GM11168 (cell line): ENCODE measurements around the gene UBR7.

ENCODE experiments used
- in situ Hi-C: fragments of 300-500 bp; cut with MboI; formaldehyde crosslinking; loops from one replicate; pipeline ENCODE4 v1.12.0; 2022; ENCODE audit warnings: low sequenced_read_pairs; ENCODE audit not compliant: unreplicated experiment

UBR7 gene

GRCh38 chr14:93245764-93246420 is 38.8 kb downstream of the UBR7 start:
- in situ Hi-C loops = no loop called here

DNA sequence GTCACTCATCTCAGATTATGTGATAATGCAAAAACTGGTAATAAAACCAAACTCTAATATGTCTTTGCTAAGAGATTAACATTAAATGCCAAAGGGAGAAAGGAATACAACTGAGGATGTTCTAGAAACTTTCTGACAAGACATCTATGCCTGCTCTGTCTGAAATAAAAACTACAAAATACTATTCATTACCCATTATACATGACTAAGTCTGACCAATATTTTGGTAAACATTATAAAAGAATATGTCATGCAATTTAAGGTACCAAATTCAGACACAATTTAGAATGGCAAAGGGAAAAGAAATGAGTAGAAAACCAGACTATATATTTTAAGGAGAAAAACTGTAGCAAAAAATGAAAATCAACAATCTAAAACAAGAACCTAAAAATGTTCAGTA is 39.5 kb downstream of the UBR7 start:
- in situ Hi-C loops = no loop called here

DNA sequence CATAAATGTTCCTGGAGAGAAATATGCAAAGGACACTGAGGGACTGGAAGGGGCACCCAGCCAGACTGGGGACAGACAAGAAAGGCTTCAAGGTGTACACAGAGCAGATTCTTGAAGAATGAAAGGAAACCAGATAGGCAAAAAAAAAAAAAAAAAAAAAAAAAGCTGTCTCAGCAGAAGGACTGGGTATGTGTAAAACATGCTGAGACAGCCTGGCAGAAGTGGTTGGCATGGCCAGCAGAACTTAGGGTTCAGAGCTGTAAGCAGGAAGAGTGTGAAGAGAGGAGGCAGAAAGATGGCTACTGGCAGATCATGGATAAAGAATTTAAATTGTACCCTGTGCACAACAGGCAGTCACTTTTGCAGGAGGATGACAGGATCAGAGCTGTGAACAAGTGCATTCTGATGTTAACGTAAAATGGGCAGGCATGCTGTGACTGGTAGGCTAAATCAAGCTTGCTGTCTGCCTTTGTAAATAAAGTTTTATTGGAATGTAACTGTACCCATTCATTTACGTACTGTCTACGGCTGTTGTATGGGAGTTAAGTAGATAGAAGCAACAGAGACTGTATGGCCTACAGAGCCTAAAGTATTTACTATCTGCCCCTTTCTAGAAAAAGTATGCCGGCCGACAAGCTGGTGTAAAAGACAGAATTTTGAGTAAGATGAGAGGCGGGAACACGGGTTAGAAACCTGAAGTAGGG is 42.2 kb downstream of the UBR7 start:
- in situ Hi-C loops = no loop called here

GRCh38 chr14:93262446-93262845 is 55.4 kb downstream of the UBR7 start:
- in situ Hi-C loops = no loop called here

DNA sequence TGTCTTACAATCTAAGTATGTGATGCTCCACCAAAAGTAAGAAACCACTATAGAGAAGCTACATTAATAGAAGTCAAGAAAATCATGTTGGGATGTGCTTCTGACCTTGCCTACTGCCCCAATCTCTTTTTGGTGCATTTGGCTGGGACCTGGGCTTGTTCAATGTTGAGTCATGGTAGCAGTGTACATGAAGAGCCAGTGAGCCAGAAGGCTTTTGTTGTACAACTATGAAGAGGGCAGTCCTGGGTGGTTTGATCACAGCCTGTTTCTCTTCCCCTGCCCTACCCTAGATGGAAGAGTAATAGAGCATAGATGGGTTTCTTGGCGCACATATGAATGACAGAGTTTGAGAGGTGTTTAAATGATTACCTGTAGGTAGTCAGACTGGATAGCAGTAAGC is 56.4 kb downstream of the UBR7 start:
- in situ Hi-C loops = no loop called here

DNA sequence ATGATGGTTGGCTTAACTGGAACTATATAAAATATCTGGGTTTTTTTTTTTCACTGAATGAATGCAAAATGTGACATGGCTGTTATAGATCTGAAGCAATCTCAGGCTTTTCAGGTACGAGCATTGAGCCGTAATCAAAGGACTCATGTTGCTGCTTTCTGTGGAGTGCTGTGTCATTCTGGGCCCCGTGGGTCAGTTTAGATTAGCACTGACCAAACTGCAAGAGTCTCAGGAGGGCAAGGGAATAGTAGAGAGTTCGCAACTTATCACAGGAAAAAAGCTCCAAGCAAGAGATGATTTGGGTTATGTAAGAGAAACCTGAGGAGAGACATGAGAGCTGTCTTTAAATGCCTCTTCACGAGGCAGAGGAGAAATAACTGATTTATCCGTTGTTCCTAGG is 59.1 kb downstream of the UBR7 start:
- in situ Hi-C loops = no loop called here

GRCh38 chr14:93267149-93267711 is 60.2 kb downstream of the UBR7 start:
- in situ Hi-C loops = no loop called here

- in situ Hi-C loops = no loop called here
These were observed 61.4 kb downstream of the UBR7 start for GRCh38 chr14:93268406-93268805.

DNA sequence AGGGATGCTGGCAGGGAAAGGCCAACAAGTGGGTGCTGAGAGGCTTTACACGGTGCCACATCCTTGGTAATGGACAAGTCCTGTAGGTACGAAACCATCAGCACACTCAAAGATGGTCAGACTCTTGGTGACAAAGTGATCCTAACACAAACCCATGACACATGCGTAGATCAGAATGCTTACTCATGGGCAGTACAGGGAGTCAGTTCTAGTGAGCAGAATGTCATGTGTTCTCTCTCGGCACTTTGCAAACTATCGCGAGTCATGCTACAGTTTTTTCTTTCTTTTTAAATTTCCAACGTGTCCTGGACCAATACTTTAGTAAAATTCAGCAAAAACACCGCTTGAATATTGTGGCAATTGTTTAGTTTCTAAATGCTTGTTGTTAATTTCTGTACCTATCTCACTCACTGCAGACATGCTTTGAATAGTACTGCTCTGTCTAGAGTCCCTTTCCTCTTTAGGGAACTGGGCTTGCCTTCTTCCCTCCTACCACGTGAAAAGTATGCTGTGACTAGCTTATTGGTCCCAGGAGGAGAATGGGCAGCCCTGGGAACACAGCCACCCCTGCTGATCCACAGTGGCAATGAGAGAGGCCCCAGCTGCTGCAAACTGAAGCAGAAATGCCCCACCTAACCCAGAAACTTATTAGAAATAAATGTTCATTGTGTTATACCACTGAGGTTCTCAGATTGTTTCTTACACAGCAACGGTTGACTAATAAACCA is 62.4 kb downstream of the UBR7 start:
- in situ Hi-C loops = no loop called here

DNA sequence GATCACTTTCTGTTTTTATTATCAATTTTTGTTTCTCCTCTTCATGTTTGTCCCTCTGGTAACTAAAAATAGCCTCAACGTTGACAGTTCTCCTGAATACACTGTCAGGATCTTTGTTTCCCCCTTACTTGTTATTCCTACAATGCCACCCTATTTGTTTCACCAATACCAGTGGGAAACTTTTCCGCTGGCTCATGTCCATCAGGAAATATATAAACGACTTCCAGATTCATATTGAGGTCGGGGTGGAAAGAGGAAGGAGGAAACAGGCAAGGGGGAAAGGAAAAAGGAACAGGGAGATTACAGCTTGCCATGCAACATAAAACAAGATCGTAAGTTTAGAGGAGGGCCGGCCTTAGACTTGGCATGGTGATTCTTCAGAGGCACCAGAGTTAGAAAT is 64.1 kb downstream of the UBR7 start:
- in situ Hi-C loops = no loop called here

DNA sequence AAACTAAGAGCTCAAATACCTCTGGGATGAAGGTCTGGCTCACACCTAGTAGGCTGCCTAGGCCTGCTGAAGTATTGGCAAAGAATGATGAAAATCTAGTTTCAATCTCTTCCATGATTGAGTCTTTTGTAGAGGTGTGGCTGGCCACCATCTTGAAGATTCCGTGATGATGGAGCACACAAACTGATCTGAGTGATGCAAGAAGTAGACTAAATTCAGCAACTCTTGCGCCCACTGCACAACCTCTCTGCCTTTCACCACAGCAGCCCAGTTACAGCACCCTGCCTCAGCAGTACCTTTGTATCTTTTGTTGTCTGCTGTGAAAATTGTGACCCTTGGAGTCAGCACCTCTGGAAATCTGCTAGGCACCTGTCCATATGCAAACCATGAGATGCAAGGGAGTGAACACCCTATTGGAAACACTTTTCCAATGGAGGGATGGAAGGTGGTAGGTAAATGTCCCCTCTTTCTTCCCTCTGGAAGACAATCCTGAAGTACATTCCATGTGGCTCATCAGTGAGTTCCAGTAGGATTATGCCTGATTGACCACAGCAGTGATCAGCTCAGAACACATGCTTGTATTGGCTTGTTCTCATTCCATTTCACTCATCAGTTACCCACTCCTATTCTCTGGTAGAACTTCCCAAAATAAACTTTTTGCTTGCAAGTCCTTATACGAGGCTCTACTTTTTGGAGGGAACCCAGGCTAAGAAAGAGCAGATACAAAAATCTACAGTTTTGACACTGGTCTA is 67.2 kb downstream of the UBR7 start:
- in situ Hi-C loops = no loop called here

DNA sequence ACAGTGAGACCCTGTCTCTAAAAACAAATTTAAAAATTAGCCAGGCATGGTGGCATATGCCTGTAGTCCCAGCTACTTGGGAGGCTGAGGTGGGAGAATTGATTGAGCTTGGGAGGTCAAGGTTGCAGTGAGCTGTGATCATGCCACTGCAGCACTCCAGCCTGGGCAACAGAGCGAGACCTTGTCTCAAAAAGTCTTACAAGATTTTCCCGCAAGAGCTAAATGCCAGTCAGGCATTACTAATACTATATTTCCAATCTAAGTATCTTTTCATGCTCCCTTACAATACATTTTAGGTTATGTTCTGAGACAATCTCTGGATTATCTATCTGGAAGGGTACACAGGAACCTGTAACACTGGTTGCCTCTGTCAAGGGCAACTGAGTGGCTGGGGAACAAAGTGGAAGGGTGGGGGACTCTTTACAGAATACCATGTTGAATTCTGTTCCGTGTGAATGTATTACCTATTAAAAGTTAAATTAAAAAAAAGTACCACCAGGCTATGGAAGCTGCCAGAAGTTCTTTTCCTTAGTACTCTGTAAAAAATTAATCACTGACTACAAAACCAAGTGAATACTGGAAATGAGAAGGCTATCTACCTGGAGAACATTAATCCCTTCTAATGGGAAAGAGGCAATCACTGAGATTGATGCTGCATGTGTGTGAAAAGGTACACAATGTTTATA is 69.1 kb downstream of the UBR7 start:
- in situ Hi-C loops = no loop called here
